ENCODE results near the gene MTHFD1L.

MTHFD1L gene

DNA sequence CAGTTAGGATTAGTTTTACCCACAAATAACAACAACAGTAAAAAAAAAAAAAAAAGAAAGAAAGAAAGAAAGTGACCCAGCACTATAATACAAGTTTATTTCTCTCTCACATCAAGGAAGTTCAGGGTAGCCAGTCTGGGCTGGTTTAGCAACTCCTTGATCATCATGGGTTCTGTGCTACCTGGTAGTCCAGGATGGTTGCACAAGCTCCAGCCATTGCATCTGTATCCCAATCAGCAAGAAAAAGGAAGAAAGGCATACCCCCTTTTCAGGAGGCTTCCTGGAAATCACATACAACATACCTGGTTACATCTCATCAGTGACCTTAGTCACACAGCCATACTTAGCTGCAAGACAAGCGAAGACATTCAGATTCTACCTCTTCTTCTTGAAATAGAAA, 128.5 kb downstream of the MTHFD1L start:
- DNase-seq: no peak

DNA sequence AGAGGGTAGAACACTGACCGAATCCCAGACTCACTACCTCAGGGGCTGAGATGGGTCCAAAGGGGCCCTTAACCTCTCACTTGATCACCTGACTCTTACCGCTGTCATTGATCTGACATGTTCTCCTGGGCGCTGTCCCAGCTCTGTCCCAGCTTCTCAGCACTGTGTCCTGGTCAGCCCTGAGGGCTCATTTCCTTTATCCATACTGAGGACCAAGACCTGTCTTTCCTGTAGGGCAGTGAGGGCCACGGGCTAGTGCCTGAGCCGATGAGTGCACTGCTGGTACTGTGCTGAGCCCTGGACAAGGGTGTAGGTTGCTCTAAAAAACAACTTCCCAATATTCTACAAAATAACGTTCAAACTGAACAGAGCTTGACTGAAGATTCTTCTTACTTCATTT, 131.5 kb downstream of the MTHFD1L start:
- DNase-seq: no peak

- peak; percentile 17 for DNase-seq
Observed at GRCh38 chr6:150999107-150999506, 133.6 kb downstream of the MTHFD1L start.

GRCh38 chr6:150999576-150999975, 134.1 kb downstream of the MTHFD1L start:
- DNase-seq: no peak

GRCh38 chr6:151001387-151002056, 136.0 kb downstream of the MTHFD1L start:
- DNase-seq: no peak

DNA sequence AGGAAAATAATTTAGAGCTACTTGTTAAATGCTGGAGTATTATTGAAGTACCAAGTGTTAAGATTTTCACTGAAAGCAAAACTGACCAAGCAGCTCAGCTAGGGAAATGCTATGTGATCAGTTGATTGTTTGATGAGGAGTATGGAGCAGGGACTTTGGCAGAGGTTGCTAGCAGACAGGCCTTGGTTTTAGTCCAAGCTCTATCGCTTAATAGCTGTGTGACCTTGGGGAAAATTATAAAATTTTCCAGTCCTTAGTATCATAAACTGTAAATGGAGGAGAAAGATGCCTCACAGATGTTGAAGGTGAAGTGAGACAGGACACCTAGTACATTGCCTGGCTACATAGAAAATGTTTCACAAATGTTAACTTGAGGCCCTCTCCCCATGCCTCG, 136.6 kb downstream of the MTHFD1L start:
- DNase-seq: no peak

- DNase-seq: no peak
Observed at GRCh38 chr6:151002491-151002935, 137.0 kb downstream of the MTHFD1L start.

DNA sequence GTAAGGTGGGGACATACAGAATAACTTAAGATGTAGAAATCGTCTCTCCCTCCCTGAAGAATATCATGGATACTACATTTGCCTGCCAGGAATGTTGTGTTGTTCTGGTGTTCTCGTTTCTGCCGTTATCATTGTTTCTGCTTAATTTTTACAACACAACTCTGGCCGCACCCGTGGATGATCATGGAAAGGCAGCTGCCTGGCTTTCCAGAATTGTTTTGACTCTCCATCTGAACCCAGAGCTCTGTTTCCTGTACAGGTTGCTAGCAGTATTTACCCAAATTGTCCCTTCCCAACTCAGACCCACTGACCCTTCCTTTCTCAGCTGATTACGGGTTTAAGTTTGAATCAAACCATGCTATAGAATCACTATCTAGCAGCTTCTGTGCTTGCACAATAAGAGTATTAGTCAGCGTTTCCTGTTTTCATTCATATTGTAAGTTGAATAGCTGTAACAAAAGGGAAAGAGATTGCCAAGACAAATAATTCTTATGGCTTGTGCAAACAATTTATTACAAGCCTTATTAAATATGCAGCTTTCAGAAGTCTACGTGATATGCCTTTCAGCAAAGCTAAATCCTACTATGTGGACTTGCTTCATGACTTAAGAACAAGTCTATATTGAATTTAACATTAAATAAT, 139.0 kb downstream of the MTHFD1L start:
- DNase-seq: peak; percentile 87

DNA sequence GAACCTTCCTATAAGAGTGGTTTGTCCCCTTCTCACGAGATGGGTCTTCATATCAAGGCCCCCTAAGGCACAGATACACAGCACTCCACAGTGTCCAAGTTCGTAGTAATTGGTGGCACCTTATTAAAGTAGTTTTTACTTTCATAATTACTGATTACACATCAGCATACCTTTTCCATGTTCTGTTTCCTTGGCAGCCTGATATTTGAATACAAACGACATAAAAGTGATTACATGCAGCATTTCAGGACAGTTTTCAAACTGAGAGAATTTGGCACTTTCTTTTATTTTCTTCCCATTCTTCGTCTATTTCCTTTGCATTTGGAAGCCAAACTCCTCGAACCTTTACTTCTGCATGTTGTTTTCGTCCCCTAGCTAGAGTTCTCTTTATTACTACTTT, 139.7 kb downstream of the MTHFD1L start:
- no peak for DNase-seq

DNA sequence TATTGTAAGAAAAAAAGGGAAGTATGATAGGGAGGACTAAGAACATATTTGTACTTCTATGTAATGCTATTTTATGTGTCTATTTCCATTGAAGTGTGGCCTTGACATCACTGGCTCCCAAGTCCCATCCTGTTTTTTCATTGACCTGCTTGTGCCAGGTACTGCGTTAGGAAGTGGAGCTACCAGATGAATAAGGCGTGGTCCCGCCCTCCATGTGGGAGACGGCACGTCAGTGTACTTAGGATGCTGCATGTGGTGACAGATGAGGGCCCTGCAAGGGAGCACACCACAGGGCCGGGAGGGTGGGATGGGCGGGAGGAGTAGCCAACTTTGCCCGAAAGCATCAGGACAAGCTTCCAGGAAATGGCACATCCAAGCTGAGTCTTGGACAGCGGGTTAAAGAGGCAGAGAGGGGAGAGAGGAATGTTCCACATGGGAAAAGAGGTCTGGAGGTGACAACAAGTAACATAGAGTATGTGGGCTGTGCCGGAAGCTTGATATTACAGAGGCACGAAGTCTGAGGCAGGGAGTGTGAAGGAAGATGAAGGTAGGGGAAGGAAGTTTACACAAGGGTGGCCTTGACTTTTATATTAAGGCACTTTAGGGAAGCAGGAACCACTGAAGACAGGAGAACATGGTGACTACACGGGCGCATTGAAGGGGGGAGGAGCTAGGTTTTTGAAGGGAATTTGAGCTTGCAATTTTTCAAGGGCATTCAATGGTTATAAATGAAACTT, 140.6 kb downstream of the MTHFD1L start:
- DNase-seq: peak; percentile 12

- DNase-seq: no peak
Observed at GRCh38 chr6:151007076-151007475, 141.6 kb downstream of the MTHFD1L start.

DNA sequence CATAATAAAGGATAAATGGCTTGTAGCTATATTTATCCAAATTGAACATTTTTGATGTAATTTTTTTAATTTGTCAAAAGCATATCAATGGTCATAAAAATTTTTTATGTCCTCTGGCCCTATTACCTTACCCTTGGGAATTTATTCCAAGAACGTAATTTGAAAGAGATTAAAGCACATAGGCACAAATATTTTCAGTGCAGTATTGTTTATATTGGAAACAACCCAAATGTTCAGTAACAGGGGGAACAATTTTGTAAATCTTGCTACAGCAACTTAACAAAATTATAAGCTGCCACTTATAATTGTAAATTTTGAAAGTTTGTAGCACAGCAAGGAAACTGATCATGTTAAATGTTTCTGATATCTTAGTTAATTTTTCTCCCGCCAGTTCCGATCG, 142.4 kb downstream of the MTHFD1L start:
- no peak for DNase-seq

DNA sequence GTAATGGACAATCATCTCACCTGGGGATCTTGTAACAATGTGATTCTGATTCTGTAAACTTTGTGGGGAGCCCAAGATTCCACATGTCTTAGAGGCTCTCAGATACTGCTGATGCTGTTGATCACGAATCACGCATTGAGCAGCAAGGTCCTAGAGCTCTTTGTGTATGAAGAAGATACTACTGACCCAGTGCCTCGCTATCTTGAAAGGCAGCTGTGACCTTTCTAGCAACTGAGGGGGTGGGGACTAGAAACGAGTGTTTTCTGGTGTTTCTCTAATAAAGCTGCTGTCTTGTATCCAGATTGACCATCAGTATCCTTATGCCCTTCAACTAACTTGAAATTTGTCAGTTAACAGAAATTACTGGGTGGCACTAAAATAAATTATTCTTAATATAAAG, 142.9 kb downstream of the MTHFD1L start:
- no peak for DNase-seq

- no peak for DNase-seq
Observed at GRCh38 chr6:151009576-151009975, 144.1 kb downstream of the MTHFD1L start.

- DNase-seq: no peak
Observed at GRCh38 chr6:151010071-151010470, 144.6 kb downstream of the MTHFD1L start.

- DNase-seq: no peak
Observed at GRCh38 chr6:151012321-151013294, 147.1 kb downstream of the MTHFD1L start.

DNA sequence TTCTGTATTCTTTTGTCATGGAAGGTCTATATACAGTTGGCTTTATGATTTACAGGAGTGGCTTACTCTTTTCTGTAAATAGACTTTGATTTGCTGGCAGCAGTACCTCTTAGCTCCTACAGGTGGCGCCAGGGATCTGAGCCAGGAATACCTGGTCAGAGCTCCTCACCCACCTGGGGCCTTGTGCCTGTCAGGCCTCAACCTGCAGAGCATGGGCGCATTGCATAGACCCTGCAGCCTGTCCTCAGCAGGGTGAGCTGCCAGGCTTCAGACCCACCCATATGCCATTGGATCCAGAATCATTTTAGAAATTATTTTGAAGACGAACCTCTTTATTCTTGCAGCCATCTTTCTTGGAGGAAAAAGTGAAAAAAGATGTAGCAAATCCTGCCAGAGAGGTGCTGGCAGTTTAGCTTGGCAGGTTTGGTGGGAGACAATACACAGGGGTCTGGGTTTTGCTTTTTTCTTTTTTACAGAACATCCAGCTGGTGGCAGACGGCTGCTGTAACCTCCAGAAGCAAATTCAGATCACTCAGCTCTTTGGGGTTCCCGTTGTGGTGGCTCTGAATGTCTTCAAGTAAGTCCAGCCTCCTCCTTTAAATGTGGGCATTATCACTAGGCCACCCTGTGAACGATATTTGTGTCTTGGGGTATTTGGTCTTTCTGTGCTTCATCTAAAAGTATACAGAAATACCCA, 149.1 kb downstream of the MTHFD1L start:
- peak; percentile 55 for DNase-seq

DNA sequence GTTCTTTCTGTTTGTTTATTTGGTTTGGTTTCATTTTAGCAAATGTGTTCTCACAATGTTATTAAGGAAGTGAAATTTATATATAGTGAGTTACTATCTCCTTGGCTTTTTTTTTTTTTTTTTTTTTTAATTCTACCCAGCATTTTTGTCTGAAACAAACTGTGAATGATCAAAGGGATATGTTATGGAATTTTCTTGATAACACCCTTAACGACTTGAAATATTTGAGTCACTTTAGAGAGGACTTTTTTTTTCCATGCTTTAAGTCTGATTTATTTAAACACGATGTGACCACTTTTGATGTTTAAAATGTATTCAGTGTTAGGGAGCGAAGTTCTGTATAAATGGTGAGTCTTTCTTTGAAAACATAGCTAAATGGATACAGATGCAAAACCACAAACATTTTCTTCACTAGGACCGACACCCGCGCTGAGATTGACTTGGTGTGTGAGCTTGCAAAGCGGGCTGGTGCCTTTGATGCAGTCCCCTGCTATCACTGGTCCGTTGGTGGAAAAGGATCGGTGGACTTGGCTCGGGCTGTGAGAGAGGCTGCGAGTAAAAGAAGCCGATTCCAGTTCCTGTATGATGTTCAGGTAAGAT, 149.7 kb downstream of the MTHFD1L start:
- no peak for DNase-seq

GRCh38 chr6:151016107-151016506, 150.6 kb downstream of the MTHFD1L start:
- no peak for DNase-seq

GRCh38 chr6:151018046-151018445, 152.5 kb downstream of the MTHFD1L start:
- no peak for DNase-seq

DNA sequence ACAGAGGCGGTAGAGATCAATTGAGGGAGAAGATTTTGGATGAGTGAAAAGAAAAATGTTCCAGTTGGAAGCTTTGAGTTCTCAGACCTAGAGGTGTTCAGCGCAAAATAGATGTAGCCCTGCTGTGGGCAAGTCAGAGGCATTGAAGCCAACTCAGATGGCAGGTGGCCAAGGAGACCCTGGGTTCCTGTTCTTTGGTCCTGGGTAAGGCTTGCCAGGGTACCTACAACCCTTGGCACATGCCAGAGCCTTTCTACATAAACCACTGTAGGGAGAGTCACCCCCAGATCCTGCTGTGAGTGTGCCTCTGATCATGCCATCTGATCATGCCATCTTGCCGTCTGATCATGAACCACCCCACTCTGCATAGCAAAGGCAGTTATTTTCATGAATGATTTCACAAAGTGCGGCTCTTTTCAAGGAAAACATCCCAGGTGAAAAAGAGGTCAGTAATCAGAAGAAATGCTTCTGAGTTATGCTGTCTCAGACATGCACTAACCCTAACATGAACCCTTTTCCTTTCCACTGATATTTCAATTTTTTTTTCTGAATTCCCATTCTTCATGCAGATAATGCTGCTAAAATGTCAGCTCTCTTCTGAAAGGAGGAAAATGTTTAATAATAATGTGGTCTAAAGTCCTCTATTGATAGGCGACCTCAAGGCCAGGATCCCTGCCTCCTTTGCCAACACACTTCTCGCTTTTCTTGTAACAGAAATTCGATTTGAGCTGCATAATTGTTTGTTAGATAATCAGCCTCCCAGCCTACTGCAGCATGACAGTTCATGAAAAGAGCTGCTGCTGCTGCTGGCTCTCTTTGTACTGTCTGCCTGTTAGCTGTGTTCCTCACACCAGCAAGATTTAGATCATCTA, 153.6 kb downstream of the MTHFD1L start:
- no peak for DNase-seq

Measured in suppressor macrophage treated with lipopolysaccharide for 4 hours (primary cell).